ENCODE results near the gene CREB3L2. TPM values are rescaled to one million over a fixed set of nuclear protein-coding genes. Genes with fewer than 3 reads are reported as not detected.
A peak's percentile ranks its signal among the peaks of the same experiment; 100 is the strongest.

The CREB3L2 gene
- total and polyA plus RNA-seq, 2 of the 4 experiments (the other 2 are of a cell fraction) = 42.3 to 57.9 TPM

DNA sequence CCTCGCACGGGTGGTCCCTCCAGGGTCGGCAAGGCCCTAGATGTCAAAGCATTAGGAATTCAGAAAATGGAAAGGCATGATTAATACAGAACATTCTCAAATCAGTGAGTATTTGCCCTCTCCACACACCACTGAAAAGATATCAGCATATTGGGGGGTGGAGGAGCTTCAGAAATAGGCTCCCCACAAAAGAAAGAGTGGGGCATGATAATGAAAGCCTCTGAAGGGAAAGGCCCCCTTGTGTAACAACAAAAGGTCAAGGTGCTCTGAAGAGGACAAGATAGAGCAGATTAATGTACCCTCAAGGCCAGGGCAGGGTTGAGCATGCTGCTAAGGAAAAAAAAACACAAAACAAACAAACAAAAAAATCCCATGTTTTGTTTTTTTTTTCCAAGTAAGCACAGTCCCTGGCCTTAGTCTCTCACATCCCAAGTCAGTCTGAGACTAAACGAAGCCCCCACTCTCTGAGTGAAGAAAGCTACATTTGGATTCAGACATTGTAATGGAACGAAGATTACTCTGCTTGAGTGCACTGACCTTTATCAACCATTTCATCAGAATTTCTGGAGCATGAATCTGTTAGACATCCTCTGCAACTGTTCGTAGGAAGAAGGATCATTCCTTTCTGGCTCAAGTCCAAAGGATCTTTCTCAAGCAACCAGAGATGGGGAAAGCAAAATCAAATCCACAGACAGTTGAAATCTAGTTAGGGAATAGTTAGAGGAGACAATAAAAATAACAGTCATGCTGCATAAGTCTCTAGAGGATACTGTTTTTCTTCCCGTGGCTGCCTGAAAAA is 127.7 kb downstream of the CREB3L2 start:
- no CpG with 5 or more reads among the region's 7 CpGs for WGBS, 2 experiments (ENCODE audit: extremely low coverage in 2 of 2, insufficient read length in 1 of 2)
- no peak overlapping the region for H2AK9ac ChIP-seq (replicated peaks; ENCODE audit: low read depth, low read length, poor library complexity)
- H3K79me1 ChIP-seq (ENCODE audit: low read depth in 1 of 2, low read length in 2 of 2) = peaks cover 8 to 59% of the 10 kb centered on the region in 2 experiments
- intact Hi-C loops (cut with micrococcal nuclease) (no loop called here), in situ Hi-C loops (cut with MboI; ENCODE audit: low sequenced_read_pairs) (no loop called here), dilution Hi-C loops (cut with HindIII; ENCODE audit: low sequenced_read_pairs, unreplicated experiment) (no loop called here)
- H2BK5ac ChIP-seq (ENCODE audit: low read depth, low read length, poor library complexity, severe bottlenecking) = peak overlapping the region; percentile 40
- CTCF ChIA-PET = interaction anchor here (0.6 to 0.7 kb wide), 2 partner anchors 178 to 218 kb away, joined by 3 read pairs; no protein-coding TSS in a partner anchor
- H2BK20ac ChIP-seq (ENCODE audit: low read depth, low read length) = peak overlapping the region; percentile 67
- peaks cover 4% of the 10 kb centered on the region; the same call in 1 of the 2 replicates for H4K20me1 ChIP-seq (ENCODE audit: insufficient read depth, low read length)
- no peaks in the 10 kb centered on the region for H3K9me3 ChIP-seq (ENCODE audit: control insufficient read depth, insufficient read depth, low read length)
- no peak overlapping the region for H3K56ac ChIP-seq (ENCODE audit: extremely low read depth, insufficient read depth, low read length)
- H4K8ac ChIP-seq (ENCODE audit: low read depth in 2 of 2, low read length in 2 of 2) = peak overlapping the region in 1 of 2 experiments; percentile 70; a peak in 2 of 4 replicates
- 0 out of 2 replicates have a peak overlapping the region, but pooled peaks have one; percentile 18 for H3K18ac ChIP-seq (ENCODE audit: low read depth, low read length)
- H3K14ac ChIP-seq (replicated peaks; ENCODE audit: low read depth, low read length) = peak overlapping the region; percentile 71; the same call in 1 of the 2 replicates
- H3K27me3 ChIP-seq (ENCODE audit: control insufficient read depth, insufficient read depth, low read length) = no peaks in the 10 kb centered on the region
- POLR2A ChIA-PET (ENCODE audit: unreplicated experiment) = no interaction called here
- H3K9me1 ChIP-seq (ENCODE audit: insufficient read depth, low read length) = peaks cover 38% of the 10 kb centered on the region
- DNase-seq = peak; percentile 91
- H3K4me1 ChIP-seq (ENCODE audit: control insufficient read depth, insufficient read depth, low read length) = peaks cover 14% of the 10 kb centered on the region
- no peak overlapping the region for H2AFZ ChIP-seq (replicated peaks; ENCODE audit: low read length, poor library complexity)
- H4K5ac ChIP-seq (ENCODE audit: low read depth, low read length) = no peak overlapping the region
- H4K91ac ChIP-seq (ENCODE audit: insufficient read depth, low read depth, low read length) = peak overlapping the region; percentile 67; the same call in 1 of the 2 replicates
- no peak overlapping the region for H3K4me3 ChIP-seq (ENCODE audit: insufficient read depth, low read depth, low read length)
- no peak overlapping the region for H3K4me2 ChIP-seq (ENCODE audit: low read depth, low read length)
- H2BK120ac ChIP-seq (ENCODE audit: low read depth, low read length) = peak overlapping the region; percentile 69
- peak overlapping the region; percentile 33; the same call in 1 of the 2 replicates for H3K23ac ChIP-seq (ENCODE audit: low read depth, low read length)
- peak; percentile 57 for ATAC-seq (ENCODE audit: low read depth)
- TF ChIP-seq MXI1 (IDR thresholded peaks at IDR 0.05; ENCODE audit: borderline replicate concordance, low read depth, low read length) (no peak), MAZ (IDR thresholded peaks at IDR 0.05; ENCODE audit: borderline replicate concordance, low read depth, low read length) (no peak), CEBPB (IDR thresholded peaks at IDR 0.05; ENCODE audit: low read depth, low read length) (peak; percentile 60)
- H3K27ac ChIP-seq (ENCODE audit: insufficient read depth, low read length) = peak overlapping the region; percentile 31; the same call in 1 of the 2 replicates
- no peak overlapping the region for H3K9ac ChIP-seq (ENCODE audit: low read depth, low read length)
- H3K4ac ChIP-seq (ENCODE audit: low read depth, low read length) = peak overlapping the region; percentile 71
- peaks cover 39% of the 10 kb centered on the region for H3K36me3 ChIP-seq (ENCODE audit: control insufficient read depth, insufficient read depth, low read length)
- no TSS peak for BruUV-seq (replicated peaks)
- peak overlapping the region; percentile 59; the same call in 1 of the 3 replicates for H2BK15ac ChIP-seq (ENCODE audit: low read depth, low read length)
- peak overlapping the region; percentile 1; the same call in 1 of the 2 replicates for H2AK5ac ChIP-seq (ENCODE audit: low read depth, low read length)
